ENCODE measurements around the gene RERE. TPM values are rescaled to one million over a fixed set of nuclear protein-coding genes. Genes with fewer than 3 reads are reported as not detected.

The RERE gene
- total RNA-seq, 1 experiment from 2014 or later: 161 TPM

GRCh38 chr1:8425781-8426161, 391.7 kb downstream of the RERE start (continued):
- TF ChIP-seq SMAD3 (CRISPR knock-in tag; IDR thresholded peaks at IDR 0.05; ENCODE audit: borderline replicate concordance) (no peak), ATF1 (CRISPR knock-in tag; IDR thresholded peaks at IDR 0.05) (no peak)
- TF ChIP-seq, protein P1, sequence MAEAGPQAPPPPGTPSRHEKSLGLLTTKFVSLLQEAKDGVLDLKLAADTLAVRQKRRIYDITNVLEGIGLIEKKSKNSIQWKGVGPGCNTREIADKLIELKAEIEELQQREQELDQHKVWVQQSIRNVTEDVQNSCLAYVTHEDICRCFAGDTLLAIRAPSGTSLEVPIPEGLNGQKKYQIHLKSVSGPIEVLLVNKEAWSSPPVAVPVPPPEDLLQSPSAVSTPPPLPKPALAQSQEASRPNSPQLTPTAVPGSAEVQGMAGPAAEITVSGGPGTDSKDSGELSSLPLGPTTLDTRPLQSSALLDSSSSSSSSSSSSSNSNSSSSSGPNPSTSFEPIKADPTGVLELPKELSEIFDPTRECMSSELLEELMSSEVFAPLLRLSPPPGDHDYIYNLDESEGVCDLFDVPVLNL (CRISPR knock-in tag; IDR thresholded peaks at IDR 0.05; ENCODE audit: borderline replicate concordance, low read depth): no peak

GRCh38 chr1:8425150-8425780, 392.2 kb downstream of the RERE start:
- Mint-ChIP-seq H3K9me3 (no peaks in the 10 kb centered on the region), H3K4me1 (peaks cover 30% of the 10 kb centered on the region), H3K27ac (peak overlapping the region; percentile 96), H3K27me3 (ENCODE audit: low read depth) (no peaks in the 10 kb centered on the region), H3K36me3 (no peaks in the 10 kb centered on the region), H3K4me3 (peak overlapping the region; percentile 66)
- DNase-seq (ENCODE audit: low spot score) (no peak), ATAC-seq (no peak)
- ChIA-PET POLR2A (interaction anchor here (0.6 to 1.5 kb wide), 4 partner anchors 45 to 287 kb away, joined by 3 to 4 read pairs (median 3); no protein-coding TSS in a partner anchor), CTCF (interaction anchor here (0.9 to 1.9 kb wide), 9 partner anchors 11 to 450 kb away, joined by 3 to 11 read pairs (median 4); no protein-coding TSS in a partner anchor)
- no peak for TF ChIP-seq STAT6 (CRISPR knock-in tag; conservative IDR thresholded peaks at IDR 0.05; ENCODE audit: low read depth)
- no peak for TF ChIP-seq ELF4 (CRISPR knock-in tag; IDR thresholded peaks at IDR 0.05; ENCODE audit: low read depth)
- TF ChIP-seq FOXP4 (CRISPR knock-in tag; IDR thresholded peaks at IDR 0.05): no peak
- TF ChIP-seq ZNF423 (CRISPR knock-in tag; IDR thresholded peaks at IDR 0.05): no peak
- TF ChIP-seq, protein P2, sequence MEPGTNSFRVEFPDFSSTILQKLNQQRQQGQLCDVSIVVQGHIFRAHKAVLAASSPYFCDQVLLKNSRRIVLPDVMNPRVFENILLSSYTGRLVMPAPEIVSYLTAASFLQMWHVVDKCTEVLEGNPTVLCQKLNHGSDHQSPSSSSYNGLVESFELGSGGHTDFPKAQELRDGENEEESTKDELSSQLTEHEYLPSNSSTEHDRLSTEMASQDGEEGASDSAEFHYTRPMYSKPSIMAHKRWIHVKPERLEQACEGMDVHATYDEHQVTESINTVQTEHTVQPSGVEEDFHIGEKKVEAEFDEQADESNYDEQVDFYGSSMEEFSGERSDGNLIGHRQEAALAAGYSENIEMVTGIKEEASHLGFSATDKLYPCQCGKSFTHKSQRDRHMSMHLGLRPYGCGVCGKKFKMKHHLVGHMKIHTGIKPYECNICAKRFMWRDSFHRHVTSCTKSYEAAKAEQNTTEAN (CRISPR knock-in tag; IDR thresholded peaks at IDR 0.05): no peak
- no peak for TF ChIP-seq TP53 (CRISPR knock-in tag; IDR thresholded peaks at IDR 0.05)
- TF ChIP-seq, protein P3, sequence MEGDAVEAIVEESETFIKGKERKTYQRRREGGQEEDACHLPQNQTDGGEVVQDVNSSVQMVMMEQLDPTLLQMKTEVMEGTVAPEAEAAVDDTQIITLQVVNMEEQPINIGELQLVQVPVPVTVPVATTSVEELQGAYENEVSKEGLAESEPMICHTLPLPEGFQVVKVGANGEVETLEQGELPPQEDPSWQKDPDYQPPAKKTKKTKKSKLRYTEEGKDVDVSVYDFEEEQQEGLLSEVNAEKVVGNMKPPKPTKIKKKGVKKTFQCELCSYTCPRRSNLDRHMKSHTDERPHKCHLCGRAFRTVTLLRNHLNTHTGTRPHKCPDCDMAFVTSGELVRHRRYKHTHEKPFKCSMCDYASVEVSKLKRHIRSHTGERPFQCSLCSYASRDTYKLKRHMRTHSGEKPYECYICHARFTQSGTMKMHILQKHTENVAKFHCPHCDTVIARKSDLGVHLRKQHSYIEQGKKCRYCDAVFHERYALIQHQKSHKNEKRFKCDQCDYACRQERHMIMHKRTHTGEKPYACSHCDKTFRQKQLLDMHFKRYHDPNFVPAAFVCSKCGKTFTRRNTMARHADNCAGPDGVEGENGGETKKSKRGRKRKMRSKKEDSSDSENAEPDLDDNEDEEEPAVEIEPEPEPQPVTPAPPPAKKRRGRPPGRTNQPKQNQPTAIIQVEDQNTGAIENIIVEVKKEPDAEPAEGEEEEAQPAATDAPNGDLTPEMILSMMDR (IDR thresholded peaks at IDR 0.05): no peak
- TF ChIP-seq ZNF219 (CRISPR knock-in tag; IDR thresholded peaks at IDR 0.05; ENCODE audit: borderline replicate concordance): no peak
- no peak for TF ChIP-seq RORB (CRISPR knock-in tag; IDR thresholded peaks at IDR 0.05)
- no peak for TF ChIP-seq E2F5 (CRISPR knock-in tag; IDR thresholded peaks at IDR 0.05)
- no peak for TF ChIP-seq NFATC4 (CRISPR knock-in tag; IDR thresholded peaks at IDR 0.05)
- TF ChIP-seq, protein P4, sequence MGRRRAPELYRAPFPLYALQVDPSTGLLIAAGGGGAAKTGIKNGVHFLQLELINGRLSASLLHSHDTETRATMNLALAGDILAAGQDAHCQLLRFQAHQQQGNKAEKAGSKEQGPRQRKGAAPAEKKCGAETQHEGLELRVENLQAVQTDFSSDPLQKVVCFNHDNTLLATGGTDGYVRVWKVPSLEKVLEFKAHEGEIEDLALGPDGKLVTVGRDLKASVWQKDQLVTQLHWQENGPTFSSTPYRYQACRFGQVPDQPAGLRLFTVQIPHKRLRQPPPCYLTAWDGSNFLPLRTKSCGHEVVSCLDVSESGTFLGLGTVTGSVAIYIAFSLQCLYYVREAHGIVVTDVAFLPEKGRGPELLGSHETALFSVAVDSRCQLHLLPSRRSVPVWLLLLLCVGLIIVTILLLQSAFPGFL (CRISPR knock-in tag; IDR thresholded peaks at IDR 0.05; ENCODE audit: borderline replicate concordance): no peak
- no peak for TF ChIP-seq GRHL2 (CRISPR knock-in tag; IDR thresholded peaks at IDR 0.05; ENCODE audit: insufficient replicate concordance, severe bottlenecking)

All from WTC11 (cell line).